Measurements from ENCODE around the gene KNDC1.

DNA sequence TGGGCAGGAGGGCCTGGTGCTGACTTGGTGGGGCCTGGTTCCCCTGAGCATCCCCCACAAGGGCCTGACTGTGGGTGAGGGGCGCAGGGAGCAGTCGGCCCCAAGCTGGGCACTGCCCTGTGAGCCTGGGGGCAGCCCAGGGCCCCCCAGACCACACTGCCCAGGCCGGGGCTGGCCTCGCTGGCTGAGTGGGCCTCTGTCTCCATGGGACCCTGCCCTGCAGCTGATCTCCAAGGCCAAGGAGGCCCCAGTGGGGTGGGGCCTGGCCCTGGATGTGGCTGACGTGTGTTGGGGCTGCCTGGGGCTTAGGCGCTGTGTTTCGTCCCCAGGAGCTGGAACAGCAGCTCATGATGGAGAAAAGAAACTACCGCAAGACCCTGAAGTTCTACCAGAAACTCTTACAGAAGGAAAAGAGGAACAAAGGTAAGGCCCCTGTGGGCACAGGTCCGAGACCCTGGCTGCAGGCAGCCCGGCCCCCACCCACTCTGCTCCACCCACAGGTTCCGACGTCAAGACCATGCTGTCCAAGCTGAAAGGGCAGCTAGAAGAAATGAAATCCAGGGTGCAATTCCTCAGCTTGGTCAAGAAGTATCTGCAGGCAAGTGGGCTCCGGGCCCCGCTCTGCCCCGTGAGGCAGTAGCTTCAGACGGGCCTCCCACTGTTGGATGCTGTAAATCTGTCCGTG is 46.5 kb downstream of the KNDC1 start:
- TF ChIP-seq, protein P1, sequence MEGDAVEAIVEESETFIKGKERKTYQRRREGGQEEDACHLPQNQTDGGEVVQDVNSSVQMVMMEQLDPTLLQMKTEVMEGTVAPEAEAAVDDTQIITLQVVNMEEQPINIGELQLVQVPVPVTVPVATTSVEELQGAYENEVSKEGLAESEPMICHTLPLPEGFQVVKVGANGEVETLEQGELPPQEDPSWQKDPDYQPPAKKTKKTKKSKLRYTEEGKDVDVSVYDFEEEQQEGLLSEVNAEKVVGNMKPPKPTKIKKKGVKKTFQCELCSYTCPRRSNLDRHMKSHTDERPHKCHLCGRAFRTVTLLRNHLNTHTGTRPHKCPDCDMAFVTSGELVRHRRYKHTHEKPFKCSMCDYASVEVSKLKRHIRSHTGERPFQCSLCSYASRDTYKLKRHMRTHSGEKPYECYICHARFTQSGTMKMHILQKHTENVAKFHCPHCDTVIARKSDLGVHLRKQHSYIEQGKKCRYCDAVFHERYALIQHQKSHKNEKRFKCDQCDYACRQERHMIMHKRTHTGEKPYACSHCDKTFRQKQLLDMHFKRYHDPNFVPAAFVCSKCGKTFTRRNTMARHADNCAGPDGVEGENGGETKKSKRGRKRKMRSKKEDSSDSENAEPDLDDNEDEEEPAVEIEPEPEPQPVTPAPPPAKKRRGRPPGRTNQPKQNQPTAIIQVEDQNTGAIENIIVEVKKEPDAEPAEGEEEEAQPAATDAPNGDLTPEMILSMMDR (IDR thresholded peaks at IDR 0.05): no peak
- TF ChIP-seq POLR2A (IDR thresholded peaks at IDR 0.05): no peak
